Ramos (cell line): ENCODE data around the gene RBM3.

Experiments
- in situ Hi-C: fragments of 300-500 bp; cut with MboI; formaldehyde crosslinking; loops from one replicate; pipeline ENCODE4 v1.14.3; 2022; ENCODE audit warnings: low sequenced_read_pairs; ENCODE audit not compliant: unreplicated experiment

RBM3 gene

DNA sequence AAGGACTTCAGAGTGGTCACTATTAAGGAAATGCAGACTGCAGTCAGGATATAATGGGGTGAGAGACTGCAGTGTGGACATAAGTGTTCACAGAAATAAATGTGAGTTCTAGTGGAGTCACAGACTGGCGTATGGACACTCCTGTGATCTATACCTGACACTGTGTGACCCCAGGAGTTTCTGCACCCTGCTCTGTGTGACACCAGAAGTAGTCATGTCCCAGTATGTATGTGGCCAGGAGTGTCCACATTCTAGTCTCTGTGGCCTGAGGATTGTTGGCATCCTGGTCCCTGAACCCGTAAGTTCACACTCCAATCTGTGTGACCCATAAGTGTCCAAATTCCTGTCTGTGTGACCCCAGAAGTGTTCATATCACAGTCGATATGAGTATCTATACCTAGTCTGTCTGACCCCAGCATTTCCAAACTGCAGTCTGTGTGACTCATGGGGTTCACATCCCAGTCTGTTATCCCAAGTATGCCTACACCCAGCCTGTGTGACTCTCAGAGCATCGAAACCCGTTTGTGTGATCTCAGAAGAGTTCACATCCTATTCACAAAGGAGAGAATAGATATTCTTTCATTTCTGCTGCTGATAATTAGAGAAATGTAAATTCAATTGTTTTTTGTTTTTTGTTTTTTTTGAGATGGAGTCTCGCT, 39.3 kb downstream of the RBM3 start:
- in situ Hi-C loops = no loop called here

DNA sequence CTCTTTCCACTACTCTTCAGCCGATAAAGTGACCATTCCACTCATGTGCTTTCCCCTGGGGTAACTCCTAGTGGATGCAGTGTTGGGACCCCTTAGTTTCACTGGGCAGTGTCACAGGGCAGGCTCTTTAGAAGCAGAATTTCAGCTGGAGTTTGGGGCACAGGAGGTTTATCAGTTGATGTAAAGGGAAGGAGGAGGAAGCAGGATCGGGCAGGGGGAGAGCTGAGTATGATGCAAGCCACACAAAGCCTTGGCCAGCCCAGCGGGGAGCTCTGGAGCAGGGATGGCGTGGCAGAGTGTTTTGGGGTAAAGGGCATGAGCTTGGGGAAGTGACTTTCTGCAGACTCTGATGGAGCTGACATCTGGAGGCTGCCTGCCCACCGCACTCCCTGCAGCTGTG, 42.3 kb downstream of the RBM3 start:
- in situ Hi-C loops = no loop called here

DNA sequence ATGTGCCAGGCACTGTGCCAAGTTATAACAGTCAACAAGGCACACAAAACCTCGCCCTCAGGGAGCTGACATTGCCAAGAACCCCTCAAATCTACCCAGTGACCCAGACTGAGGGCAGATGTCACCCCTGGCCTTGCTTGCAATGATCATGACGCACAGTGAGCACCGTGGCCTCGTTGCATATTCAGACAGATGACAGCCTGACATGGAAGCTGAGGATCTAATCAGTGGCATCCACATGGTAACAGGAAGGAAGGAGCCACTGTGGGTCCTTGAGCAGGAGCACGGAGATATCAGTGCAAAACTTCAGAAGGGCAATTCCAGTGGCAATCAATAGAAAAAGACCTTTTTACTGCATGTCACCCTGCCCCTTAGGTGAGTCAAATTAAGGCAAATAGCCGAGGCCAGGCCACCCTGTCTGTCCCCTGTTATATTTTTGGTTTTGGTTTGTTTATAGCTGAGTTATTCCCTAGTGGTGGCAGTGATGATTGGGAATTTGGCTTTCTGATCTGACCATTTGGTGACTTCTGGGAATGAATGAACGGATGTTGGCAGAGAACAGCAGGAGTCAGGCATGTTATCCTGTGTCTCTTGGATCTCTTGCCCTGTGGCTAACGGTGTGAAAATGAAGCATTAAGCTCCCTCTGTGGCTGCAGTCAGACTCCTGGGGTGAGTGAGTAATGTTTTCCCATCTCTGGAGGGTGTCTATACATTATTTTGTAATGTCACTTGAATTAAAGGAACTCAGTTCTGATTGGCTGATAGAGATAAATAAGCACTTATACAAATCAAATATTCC, 43.5 kb downstream of the RBM3 start:
- in situ Hi-C loops = no loop called here

DNA sequence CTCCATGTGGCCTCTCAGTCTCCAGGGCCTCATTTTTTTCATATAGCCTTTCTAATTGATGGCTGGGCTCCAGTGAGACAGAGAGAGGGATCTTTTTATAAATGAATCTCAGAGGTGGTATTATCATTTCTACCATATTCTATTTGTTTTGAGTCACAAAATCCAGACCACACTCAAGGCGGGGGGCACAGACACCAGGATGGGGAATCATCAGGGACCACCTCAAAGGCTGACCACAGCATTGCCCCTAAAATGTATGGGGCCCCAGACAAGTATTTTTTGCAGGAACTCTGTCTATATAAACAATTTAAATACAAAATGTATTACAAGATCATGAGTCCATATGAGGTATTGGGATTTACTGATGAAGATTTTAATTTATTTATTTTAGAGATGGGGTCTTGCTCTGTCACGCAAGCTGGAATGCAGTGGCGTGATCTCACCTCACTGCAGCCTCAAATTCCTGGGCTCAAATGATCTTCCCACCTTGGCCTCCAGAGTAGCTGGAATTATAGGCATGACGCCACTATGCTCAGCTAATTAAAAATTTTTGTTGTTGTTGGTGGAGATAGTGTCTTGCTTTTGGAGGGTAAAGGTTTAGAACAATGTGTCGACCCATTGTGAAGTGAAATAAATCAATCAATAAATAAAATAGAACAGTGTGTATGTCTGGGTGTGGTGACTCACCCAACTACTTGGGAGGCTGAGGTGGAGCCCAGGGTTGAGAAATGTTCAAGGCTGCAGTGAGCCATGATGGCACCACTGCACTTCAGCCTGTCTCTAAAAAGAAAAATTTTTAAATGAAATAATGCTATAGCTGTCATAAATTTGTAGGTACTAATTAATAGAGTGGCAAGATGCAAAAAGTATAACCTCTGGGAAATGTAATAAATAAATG, 52.4 kb downstream of the RBM3 start:
- in situ Hi-C loops = no loop called here
